Measurements from ENCODE around the gene NTRK2. TPM values are rescaled to one million over a fixed set of nuclear protein-coding genes. Genes with fewer than 3 reads are reported as not detected.

Gene NTRK2
- total RNA-seq, 2 experiments from 2014 or later, result 0.06 TPM; not detected in 1

- Histone ChIP-seq H3K4me1 (ENCODE audit: insufficient read depth, low read length, poor library complexity, severe bottlenecking) (no peaks in the 10 kb centered on the region), H3K9me2 (ENCODE audit: insufficient read depth, low read length) (no peaks in the 10 kb centered on the region), H3K36me3 (ENCODE audit: insufficient read depth, low read length) (no peaks in the 10 kb centered on the region), H3K27ac (ENCODE audit: low read depth, low read length, poor library complexity, severe bottlenecking) (no peak overlapping the region), H3K79me2 (ENCODE audit: insufficient read depth, low read depth, low read length) (no peaks in the 10 kb centered on the region; the same call in 1 of the 2 replicates), H3K4me3 (ENCODE audit: low read depth, low read length, poor library complexity, severe bottlenecking) (no peak overlapping the region), H3K4me2 (ENCODE audit: low read length) (no peak overlapping the region), H3K9me3 (ENCODE audit: low read length) (no peaks in the 10 kb centered on the region), H4K20me1 (ENCODE audit: insufficient read depth, low read length) (no peaks in the 10 kb centered on the region), H2AFZ (ENCODE audit: low read length) (no peak overlapping the region)
- no peak for TF ChIP-seq CTCF (conservative IDR thresholded peaks at IDR 0.05; ENCODE audit: low read length)
- no peak for TF ChIP-seq EZH2phosphoT487 (IDR thresholded peaks at IDR 0.05; ENCODE audit: borderline replicate concordance, low read depth, low read length)
- intact Hi-C loops (cut with micrococcal nuclease; ENCODE audit: unreplicated experiment), result no loop called here
- no peak for DNase-seq (ENCODE audit: low spot score)
- ChIA-PET CTCF (ENCODE audit: unreplicated experiment) (no interaction called here), POLR2A (no interaction called here)
- no TSS peak for BruUV-seq (replicated peaks)
These were observed 34.3 kb downstream of the NTRK2 start for GRCh38 chr9:84703793-84704192.

- no peak for DNase-seq (ENCODE audit: low spot score)
- Histone ChIP-seq H3K27ac (ENCODE audit: low read depth, low read length, poor library complexity, severe bottlenecking) (no peak overlapping the region), H3K9me3 (ENCODE audit: low read length) (no peaks in the 10 kb centered on the region), H3K79me2 (ENCODE audit: insufficient read depth, low read depth, low read length) (no peaks in the 10 kb centered on the region; the same call in 1 of the 2 replicates), H3K9me2 (ENCODE audit: insufficient read depth, low read length) (no peaks in the 10 kb centered on the region), H4K20me1 (ENCODE audit: insufficient read depth, low read length) (no peaks in the 10 kb centered on the region), H3K4me1 (ENCODE audit: insufficient read depth, low read length, poor library complexity, severe bottlenecking) (no peaks in the 10 kb centered on the region), H2AFZ (ENCODE audit: low read length) (no peak overlapping the region), H3K4me3 (ENCODE audit: low read depth, low read length, poor library complexity, severe bottlenecking) (no peak overlapping the region), H3K36me3 (ENCODE audit: insufficient read depth, low read length) (no peaks in the 10 kb centered on the region), H3K4me2 (ENCODE audit: low read length) (no peak overlapping the region)
- ChIA-PET CTCF (ENCODE audit: unreplicated experiment) (no interaction called here), POLR2A (interaction anchor here (1.0 kb wide), 1 partner anchor 24 kb away, joined by 4 read pairs; no protein-coding TSS in a partner anchor)
- no TSS peak for BruUV-seq (replicated peaks)
- TF ChIP-seq CTCF (conservative IDR thresholded peaks at IDR 0.05; ENCODE audit: low read length) (no peak), EZH2phosphoT487 (IDR thresholded peaks at IDR 0.05; ENCODE audit: borderline replicate concordance, low read depth, low read length) (no peak)
- intact Hi-C loops (cut with micrococcal nuclease; ENCODE audit: unreplicated experiment), result no loop called here
These were observed 35.6 kb downstream of the NTRK2 start for GRCh38 chr9:84705128-84705527.

- Histone ChIP-seq H3K9me3 (ENCODE audit: low read length) (no peaks in the 10 kb centered on the region), H3K4me3 (ENCODE audit: low read depth, low read length, poor library complexity, severe bottlenecking) (no peak overlapping the region), H3K79me2 (ENCODE audit: insufficient read depth, low read depth, low read length) (no peaks in the 10 kb centered on the region; the same call in 1 of the 2 replicates), H3K9me2 (ENCODE audit: insufficient read depth, low read length) (no peaks in the 10 kb centered on the region), H3K4me1 (ENCODE audit: insufficient read depth, low read length, poor library complexity, severe bottlenecking) (no peaks in the 10 kb centered on the region), H3K4me2 (ENCODE audit: low read length) (no peak overlapping the region), H2AFZ (ENCODE audit: low read length) (no peak overlapping the region), H4K20me1 (ENCODE audit: insufficient read depth, low read length) (no peaks in the 10 kb centered on the region), H3K27ac (ENCODE audit: low read depth, low read length, poor library complexity, severe bottlenecking) (no peak overlapping the region), H3K36me3 (ENCODE audit: insufficient read depth, low read length) (no peaks in the 10 kb centered on the region)
- no TSS peak for BruUV-seq (replicated peaks)
- ChIA-PET POLR2A (no interaction called here), CTCF (ENCODE audit: unreplicated experiment) (no interaction called here)
- DNase-seq (ENCODE audit: low spot score), result no peak
- intact Hi-C loops (cut with micrococcal nuclease; ENCODE audit: unreplicated experiment), result no loop called here
- TF ChIP-seq EZH2phosphoT487 (IDR thresholded peaks at IDR 0.05; ENCODE audit: borderline replicate concordance, low read depth, low read length), result no peak
- TF ChIP-seq CTCF (conservative IDR thresholded peaks at IDR 0.05; ENCODE audit: low read length), result no peak
These were observed 38.9 kb downstream of the NTRK2 start for GRCh38 chr9:84708400-84708799.

All from OCI-LY7 (cell line).